ENCODE data around the gene FOXC1. TPM values are rescaled to one million over a fixed set of nuclear protein-coding genes. Genes with fewer than 3 reads are reported as not detected.

Gene FOXC1
- total and polyA plus RNA-seq, 4 donors: 15.1 to 105 (median 49.1) TPM

DNA sequence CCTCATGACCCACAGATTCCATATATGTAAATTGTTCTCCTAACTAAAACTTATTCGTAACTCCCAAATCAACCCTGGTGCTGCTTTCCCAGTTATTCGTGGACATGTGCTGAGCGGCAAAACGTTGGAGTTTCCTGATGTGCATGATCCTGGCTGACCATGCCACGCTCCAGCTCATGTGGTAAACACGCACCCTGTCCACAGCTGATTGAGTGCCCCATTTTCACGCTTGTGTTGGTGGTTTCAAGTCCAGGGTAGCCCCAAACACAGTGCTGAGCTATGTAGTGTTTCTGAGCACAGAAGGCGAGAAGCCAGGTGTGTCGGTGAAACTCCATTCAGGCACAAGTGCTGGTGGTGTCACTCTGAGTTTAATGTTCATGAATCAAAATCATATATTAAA lies 19.1 kb upstream of the FOXC1 start:
- H3K9me3 ChIP-seq (ENCODE audit: control insufficient read depth, insufficient read depth, low read length): no peaks in the 10 kb centered on the region
- H3K27ac ChIP-seq (ENCODE audit: low read depth, low read length): no peak overlapping the region
- H3K36me3 ChIP-seq (ENCODE audit: control insufficient read depth, insufficient read depth, low read length): no peaks in the 10 kb centered on the region
- 95% methylated on average over 7 of the region's 9 CpGs for WGBS (ENCODE audit: insufficient coverage)
- H3K4me3 ChIP-seq (ENCODE audit: low read depth, low read length): no peak overlapping the region
- no peak for DNase-seq (ENCODE audit: low read depth in 4 of 6, low spot score in 6 of 6)
- peaks cover 27% of the 10 kb centered on the region for H3K27me3 ChIP-seq (ENCODE audit: control insufficient read depth, insufficient read depth, low read length)
- peaks cover 10% of the 10 kb centered on the region for H3K4me1 ChIP-seq (ENCODE audit: control insufficient read depth, insufficient read depth, low read length)

GRCh38 chr6:1591243-1591642 lies 18.5 kb upstream of the FOXC1 start:
- peaks cover 16% of the 10 kb centered on the region for H3K4me1 ChIP-seq (ENCODE audit: control insufficient read depth, insufficient read depth, low read length)
- no peak overlapping the region for H3K27ac ChIP-seq (ENCODE audit: low read depth, low read length)
- no peak overlapping the region for H3K4me3 ChIP-seq (ENCODE audit: low read depth, low read length)
- no peak for DNase-seq (ENCODE audit: low read depth in 4 of 6, low spot score in 6 of 6)
- WGBS (ENCODE audit: insufficient coverage): 98% methylated on average over 5 of the region's 5 CpGs
- H3K27me3 ChIP-seq (ENCODE audit: control insufficient read depth, insufficient read depth, low read length): peaks cover 32% of the 10 kb centered on the region
- H3K9me3 ChIP-seq (ENCODE audit: control insufficient read depth, insufficient read depth, low read length): no peaks in the 10 kb centered on the region
- H3K36me3 ChIP-seq (ENCODE audit: control insufficient read depth, insufficient read depth, low read length): no peaks in the 10 kb centered on the region

DNA sequence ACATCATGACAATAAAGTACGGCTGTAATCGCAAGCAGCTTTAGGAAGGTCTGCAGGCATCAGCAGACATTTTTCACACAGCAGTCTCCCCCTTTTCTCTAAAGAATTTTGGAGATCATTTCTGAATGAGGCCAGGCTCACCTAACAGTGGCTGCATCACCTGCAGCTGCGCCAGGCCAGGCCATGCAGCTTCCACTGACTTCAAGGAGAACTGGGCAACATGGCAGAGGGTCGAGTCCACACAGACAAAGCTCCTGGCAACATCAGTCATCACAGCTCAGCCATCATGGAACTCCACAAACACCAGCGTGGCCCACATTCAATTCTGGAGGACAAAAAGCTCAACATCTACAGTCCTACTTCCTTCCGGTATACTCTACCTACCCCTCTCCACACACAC lies 17.8 kb upstream of the FOXC1 start:
- Histone ChIP-seq H3K9me3 (ENCODE audit: control insufficient read depth, insufficient read depth, low read length) (no peaks in the 10 kb centered on the region), H3K4me1 (ENCODE audit: control insufficient read depth, insufficient read depth, low read length) (peaks cover 17% of the 10 kb centered on the region), H3K27ac (ENCODE audit: low read depth, low read length) (no peak overlapping the region), H3K27me3 (ENCODE audit: control insufficient read depth, insufficient read depth, low read length) (peaks cover 33% of the 10 kb centered on the region), H3K36me3 (ENCODE audit: control insufficient read depth, insufficient read depth, low read length) (no peaks in the 10 kb centered on the region), H3K4me3 (ENCODE audit: low read depth, low read length) (no peak overlapping the region)
- 86% methylated on average over 5 of the region's 6 CpGs for WGBS (ENCODE audit: insufficient coverage)
- DNase-seq (ENCODE audit: low read depth in 4 of 6, low spot score in 6 of 6): no peak

DNA sequence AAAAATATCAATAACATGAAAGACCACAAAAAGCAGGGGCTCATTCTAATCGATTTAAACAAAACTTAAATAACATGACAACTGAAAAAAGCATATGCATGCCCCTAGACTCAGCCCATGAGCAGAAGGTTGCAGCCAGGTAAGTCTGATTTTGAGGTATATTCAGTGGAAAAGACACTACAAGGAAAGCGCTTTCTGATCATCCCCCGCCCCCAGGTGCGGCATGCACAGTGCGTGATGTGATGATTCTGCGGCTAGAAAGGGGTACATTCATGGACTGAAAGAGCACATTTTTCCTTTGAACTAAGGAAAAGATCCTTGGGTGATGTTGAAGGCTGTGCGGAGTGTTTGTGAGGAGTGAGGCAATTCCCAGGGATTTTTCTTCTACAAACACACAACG lies 16.9 kb upstream of the FOXC1 start:
- H3K27ac ChIP-seq (ENCODE audit: low read depth, low read length): no peak overlapping the region
- H3K36me3 ChIP-seq (ENCODE audit: control insufficient read depth, insufficient read depth, low read length): no peaks in the 10 kb centered on the region
- WGBS (ENCODE audit: insufficient coverage): 100% methylated on average over 5 of the region's 8 CpGs
- DNase-seq (ENCODE audit: low read depth in 4 of 6, low spot score in 6 of 6): no peak
- H3K27me3 ChIP-seq (ENCODE audit: control insufficient read depth, insufficient read depth, low read length): peaks cover 40% of the 10 kb centered on the region
- H3K4me3 ChIP-seq (ENCODE audit: low read depth, low read length): no peak overlapping the region
- H3K9me3 ChIP-seq (ENCODE audit: control insufficient read depth, insufficient read depth, low read length): no peaks in the 10 kb centered on the region
- H3K4me1 ChIP-seq (ENCODE audit: control insufficient read depth, insufficient read depth, low read length): peaks cover 17% of the 10 kb centered on the region

GRCh38 chr6:1593286-1593957 lies 16.3 kb upstream of the FOXC1 start:
- no peaks in the 10 kb centered on the region for H3K9me3 ChIP-seq (ENCODE audit: control insufficient read depth, insufficient read depth, low read length)
- 87% methylated on average over 9 of the region's 20 CpGs for WGBS (ENCODE audit: insufficient coverage)
- H3K4me3 ChIP-seq (ENCODE audit: low read depth, low read length): no peak overlapping the region
- DNase-seq (ENCODE audit: low read depth in 4 of 6, low spot score in 6 of 6): no peak
- peaks cover 44% of the 10 kb centered on the region for H3K27me3 ChIP-seq (ENCODE audit: control insufficient read depth, insufficient read depth, low read length)
- H3K36me3 ChIP-seq (ENCODE audit: control insufficient read depth, insufficient read depth, low read length): no peaks in the 10 kb centered on the region
- H3K4me1 ChIP-seq (ENCODE audit: control insufficient read depth, insufficient read depth, low read length): peaks cover 17% of the 10 kb centered on the region
- no peak overlapping the region for H3K27ac ChIP-seq (ENCODE audit: low read depth, low read length)

- WGBS (ENCODE audit: insufficient coverage): 75% methylated on average over 22 of the region's 22 CpGs
Measured at GRCh38 chr6:1593958-1594314, 15.8 kb upstream of the FOXC1 start.

GRCh38 chr6:1594445-1595200 lies 15.1 kb upstream of the FOXC1 start:
- Histone ChIP-seq H3K9me3 (ENCODE audit: control insufficient read depth, insufficient read depth, low read length) (no peaks in the 10 kb centered on the region), H3K27ac (ENCODE audit: low read depth, low read length) (no peak overlapping the region), H3K4me3 (ENCODE audit: low read depth, low read length) (no peak overlapping the region), H3K27me3 (ENCODE audit: control insufficient read depth, insufficient read depth, low read length) (peaks cover 56% of the 10 kb centered on the region), H3K4me1 (ENCODE audit: control insufficient read depth, insufficient read depth, low read length) (peaks cover 17% of the 10 kb centered on the region), H3K36me3 (ENCODE audit: control insufficient read depth, insufficient read depth, low read length) (no peaks in the 10 kb centered on the region)
- WGBS (ENCODE audit: insufficient coverage): 67% methylated on average over 29 of the region's 33 CpGs
- DNase-seq (ENCODE audit: low read depth in 4 of 6, low spot score in 6 of 6): no peak

More at GRCh38 chr6:1593958-1594314, 15.8 kb upstream of the FOXC1 start:
- Histone ChIP-seq H3K9me3 (ENCODE audit: control insufficient read depth, insufficient read depth, low read length) (no peaks in the 10 kb centered on the region), H3K36me3 (ENCODE audit: control insufficient read depth, insufficient read depth, low read length) (no peaks in the 10 kb centered on the region), H3K4me3 (ENCODE audit: low read depth, low read length) (no peak overlapping the region), H3K27me3 (ENCODE audit: control insufficient read depth, insufficient read depth, low read length) (peaks cover 49% of the 10 kb centered on the region), H3K4me1 (ENCODE audit: control insufficient read depth, insufficient read depth, low read length) (peaks cover 17% of the 10 kb centered on the region), H3K27ac (ENCODE audit: low read depth, low read length) (no peak overlapping the region)
- no peak for DNase-seq (ENCODE audit: low read depth in 4 of 6, low spot score in 6 of 6)

- Histone ChIP-seq H3K4me3 (ENCODE audit: low read depth, low read length) (no peak overlapping the region), H3K27me3 (ENCODE audit: control insufficient read depth, insufficient read depth, low read length) (peaks cover 65% of the 10 kb centered on the region), H3K36me3 (ENCODE audit: control insufficient read depth, insufficient read depth, low read length) (no peaks in the 10 kb centered on the region), H3K27ac (ENCODE audit: low read depth, low read length) (no peak overlapping the region), H3K4me1 (ENCODE audit: control insufficient read depth, insufficient read depth, low read length) (peaks cover 17% of the 10 kb centered on the region), H3K9me3 (ENCODE audit: control insufficient read depth, insufficient read depth, low read length) (no peaks in the 10 kb centered on the region)
- no peak for DNase-seq (ENCODE audit: low read depth in 4 of 6, low spot score in 6 of 6)
- WGBS (ENCODE audit: insufficient coverage): 73% methylated on average over 19 of the region's 28 CpGs
Measured at GRCh38 chr6:1595271-1596087, 14.2 kb upstream of the FOXC1 start.

GRCh38 chr6:1596088-1596852 lies 13.4 kb upstream of the FOXC1 start:
- peak in 2 of 6 donors; percentile 83 to 85 for DNase-seq (ENCODE audit: low read depth in 4 of 6, low spot score in 6 of 6)
- H3K9me3 ChIP-seq (ENCODE audit: control insufficient read depth, insufficient read depth, low read length): no peaks in the 10 kb centered on the region
- H3K27ac ChIP-seq (ENCODE audit: low read depth, low read length): no peak overlapping the region
- 19% methylated on average over 19 of the region's 25 CpGs for WGBS (ENCODE audit: insufficient coverage)
- no peak overlapping the region for H3K4me3 ChIP-seq (ENCODE audit: low read depth, low read length)
- H3K27me3 ChIP-seq (ENCODE audit: control insufficient read depth, insufficient read depth, low read length): peaks cover 72% of the 10 kb centered on the region
- H3K4me1 ChIP-seq (ENCODE audit: control insufficient read depth, insufficient read depth, low read length): peaks cover 19% of the 10 kb centered on the region
- no peaks in the 10 kb centered on the region for H3K36me3 ChIP-seq (ENCODE audit: control insufficient read depth, insufficient read depth, low read length)

All from spinal cord (tissue), 10 donors.